GM12864 (cell line): ENCODE results near the gene ATP2B1.
"Not testable (repeated sequence)": the region's sequence is repeated elsewhere in the genome, so short reads cannot be mapped to it uniquely, and the experiment has no call there.

Source experiments
- DNase-seq: peaks from one replicate; pipeline ENCODE4 v3.0.0-alpha.2; 2011; ENCODE audit warnings: low read depth
- H3K4me3 ChIP-seq: 2 replicates; pipeline ENCODE4 v1.5.1; 2011; ENCODE audit warnings: mild to moderate bottlenecking, low read depth, low read length, control low read depth
- CTCF ChIP-seq: IDR thresholded peaks from 2 replicates; pipeline ENCODE4 v1.5.1; 2011; ENCODE audit warnings: low read depth, mild to moderate bottlenecking, moderate library complexity, low read length, control low read depth, inconsistent platforms; ENCODE audit errors: missing control alignments

ATP2B1 gene

DNA sequence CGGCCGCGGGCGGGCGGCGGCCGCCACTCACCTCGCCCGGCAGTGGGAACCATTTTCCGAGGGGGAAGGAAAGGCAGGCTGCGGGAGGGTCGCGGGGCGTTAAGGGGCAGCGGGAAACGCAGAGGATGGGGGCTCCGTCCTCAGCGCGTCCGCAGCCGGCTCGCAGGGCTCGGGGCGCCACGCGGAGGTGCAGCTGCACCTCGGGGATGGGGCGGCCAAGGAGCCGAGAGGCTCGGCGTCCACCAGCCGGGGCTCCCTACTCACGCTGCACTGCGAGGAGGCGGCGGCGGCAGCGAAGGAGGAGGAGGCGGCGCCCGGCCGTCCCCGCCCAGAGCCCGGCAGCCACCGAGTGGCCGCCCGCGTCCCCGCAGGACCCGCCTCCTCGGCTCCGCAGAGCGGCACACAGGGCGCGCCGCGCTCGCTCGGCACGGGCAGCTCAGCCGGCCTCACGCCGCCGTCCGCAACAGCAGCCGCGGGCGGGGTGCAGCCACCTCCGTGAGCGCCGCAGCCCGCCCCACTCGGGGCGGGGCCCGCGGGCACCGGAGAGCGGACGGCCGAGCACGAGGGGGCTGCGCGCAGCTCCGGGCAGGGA lies at the start of gene ATP2B1:
Gene ATP2B1, minus strand, starts transcription at position 274 of the 592 bp plus-strand sequence. CDS start 52,952 bp downstream, outside the sequence.
- peak; percentile 8 for TF ChIP-seq CTCF
- DNase-seq, result peak; percentile 66
- peak within 1 kb of the TSS; percentile 67 for H3K4me3 ChIP-seq

- H3K4me3 ChIP-seq, DNase-seq: not testable (repeated sequence)
Measured at GRCh38 chr12:89757987-89758386, 49.3 kb upstream of the ATP2B1 start.

DNA sequence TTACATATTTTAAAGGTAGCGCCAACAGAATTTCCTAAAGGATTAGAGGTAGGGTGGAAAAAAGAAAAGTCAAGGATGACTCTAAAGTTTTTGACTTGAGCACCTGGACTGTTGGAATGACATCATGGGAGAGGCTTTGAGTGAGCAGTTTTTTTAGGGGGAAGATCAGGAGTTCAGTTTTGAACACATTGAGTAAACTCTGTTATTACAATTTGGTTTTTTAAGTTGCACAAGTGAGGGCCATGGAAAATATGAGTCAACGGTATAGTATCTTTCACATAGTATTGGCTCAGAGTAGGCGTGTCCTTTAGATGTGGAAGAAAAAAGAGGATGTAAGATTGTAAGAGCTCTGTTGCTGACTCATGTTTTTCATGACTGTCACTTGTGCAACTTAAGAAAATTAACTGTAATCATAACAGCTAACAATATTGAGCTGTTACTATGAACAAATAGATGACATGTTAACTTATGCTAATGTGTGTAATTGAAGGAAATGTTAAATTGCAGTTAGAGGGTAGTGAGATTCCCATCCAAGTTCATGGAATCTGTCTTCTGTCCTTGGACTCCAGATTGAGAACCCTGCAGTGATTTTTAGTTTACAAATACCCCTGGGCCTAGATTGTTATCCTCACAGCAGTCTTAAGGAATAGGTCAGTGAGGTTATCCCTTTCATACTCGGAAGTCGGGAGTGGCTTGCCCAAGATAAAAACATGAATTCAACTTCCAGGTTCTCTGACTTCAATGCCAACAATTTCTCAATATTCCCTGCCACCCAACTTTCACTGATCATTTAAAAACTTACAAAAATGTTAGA lies 48.2 kb upstream of the ATP2B1 start:
- peak; percentile 98 for DNase-seq
- no peak overlapping the region for H3K4me3 ChIP-seq
- no peak for TF ChIP-seq CTCF

- DNase-seq, result no peak
- no peak for TF ChIP-seq CTCF
- no peak overlapping the region for H3K4me3 ChIP-seq
Measured at GRCh38 chr12:89756194-89756584, 47.6 kb upstream of the ATP2B1 start.

- H3K4me3 ChIP-seq, result no peak overlapping the region
- TF ChIP-seq CTCF, result no peak
- no peak for DNase-seq
Measured at GRCh38 chr12:89753997-89754396, 45.4 kb upstream of the ATP2B1 start.

- H3K4me3 ChIP-seq, result no peak overlapping the region
- no peak for TF ChIP-seq CTCF
- no peak for DNase-seq
Measured at GRCh38 chr12:89752341-89752740, 43.7 kb upstream of the ATP2B1 start.

GRCh38 chr12:89750389-89751351 lies 42.0 kb upstream of the ATP2B1 start:
- TF ChIP-seq CTCF, result no peak
- H3K4me3 ChIP-seq, result no peak overlapping the region
- no peak for DNase-seq
